Lower leg skin (tissue), 3 donors: ENCODE measurements around the gene CAMSAP2.

Source experiments
- POLR2A ChIP-seq, 2 donors: fragments of 450-650 bp; IDR thresholded peaks; one replicate each; pipeline ENCODE4 v1.6.1; 2016 to 2017; ENCODE audit warnings: antibody characterized with exemption in 2 of 2, mild to moderate bottlenecking in 1 of 2, moderate library complexity in 1 of 2
- TF ChIP-seq, protein P1 (sequence below), 3 donors: fragments of 450-650 bp; IDR thresholded peaks; one replicate each; pipeline ENCODE4 v1.5.1; 2016; ENCODE audit warnings: antibody characterized with exemption in 3 of 3, mild to moderate bottlenecking in 3 of 3, moderate library complexity in 2 of 3

GRCh38 chr1:200707116-200707515, 31.6 kb upstream of the CAMSAP2 start:
- TF ChIP-seq, protein P1, sequence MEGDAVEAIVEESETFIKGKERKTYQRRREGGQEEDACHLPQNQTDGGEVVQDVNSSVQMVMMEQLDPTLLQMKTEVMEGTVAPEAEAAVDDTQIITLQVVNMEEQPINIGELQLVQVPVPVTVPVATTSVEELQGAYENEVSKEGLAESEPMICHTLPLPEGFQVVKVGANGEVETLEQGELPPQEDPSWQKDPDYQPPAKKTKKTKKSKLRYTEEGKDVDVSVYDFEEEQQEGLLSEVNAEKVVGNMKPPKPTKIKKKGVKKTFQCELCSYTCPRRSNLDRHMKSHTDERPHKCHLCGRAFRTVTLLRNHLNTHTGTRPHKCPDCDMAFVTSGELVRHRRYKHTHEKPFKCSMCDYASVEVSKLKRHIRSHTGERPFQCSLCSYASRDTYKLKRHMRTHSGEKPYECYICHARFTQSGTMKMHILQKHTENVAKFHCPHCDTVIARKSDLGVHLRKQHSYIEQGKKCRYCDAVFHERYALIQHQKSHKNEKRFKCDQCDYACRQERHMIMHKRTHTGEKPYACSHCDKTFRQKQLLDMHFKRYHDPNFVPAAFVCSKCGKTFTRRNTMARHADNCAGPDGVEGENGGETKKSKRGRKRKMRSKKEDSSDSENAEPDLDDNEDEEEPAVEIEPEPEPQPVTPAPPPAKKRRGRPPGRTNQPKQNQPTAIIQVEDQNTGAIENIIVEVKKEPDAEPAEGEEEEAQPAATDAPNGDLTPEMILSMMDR (IDR thresholded peaks at IDR 0.05) = no peak
- TF ChIP-seq POLR2A (IDR thresholded peaks at IDR 0.05) = no peak
